AG09319 (cell line): ENCODE results near the gene SHC3.
A peak's percentile ranks its signal among the peaks of the same experiment; 100 is the strongest.

Experiments used
- DNase-seq: peaks from one replicate; pipeline ENCODE4 v3.0.0-alpha.2; 2010; ENCODE audit warnings: low read depth; ENCODE audit errors: extremely low read depth
- CTCF ChIP-seq: IDR thresholded peaks from 2 replicates; pipeline ENCODE4 v1.5.1; 2011; ENCODE audit warnings: low read depth, mild to moderate bottlenecking, inconsistent platforms, low read length, moderate library complexity

SHC3 gene

GRCh38 chr9:89185980-89186379 lies 7.4 kb upstream of the SHC3 start:
- DNase-seq = no peak
- TF ChIP-seq CTCF = no peak

GRCh38 chr9:89183146-89183545 lies 4.5 kb upstream of the SHC3 start:
- TF ChIP-seq CTCF = peak; percentile 4
- DNase-seq = no peak

- no peak for DNase-seq
These were observed 3.8 kb upstream of the SHC3 start for GRCh38 chr9:89182369-89182768.

GRCh38 chr9:89179895-89180734 lies 1.5 kb upstream of the SHC3 start:
- peak; percentile 90 for DNase-seq
- TF ChIP-seq CTCF = no peak

More at GRCh38 chr9:89182369-89182768, 3.8 kb upstream of the SHC3 start:
- TF ChIP-seq CTCF = no peak

- no peak for DNase-seq
These were observed 899 bp upstream of the SHC3 start for GRCh38 chr9:89179540-89179894.

GRCh38 chr9:89178830-89179539 lies 367 bp upstream of the SHC3 start:
- no peak for DNase-seq
- no peak for TF ChIP-seq CTCF

More at GRCh38 chr9:89179540-89179894, 899 bp upstream of the SHC3 start:
- TF ChIP-seq CTCF = no peak
